Activated CD4-positive, alpha-beta T cell treated with anti-CD3 and anti-CD28 coated beads, Interleukin-2, amount 10 ng/mL, durations not matched to agents 7 days and 5 days (primary cell): ENCODE measurements around the gene IMPACT. TPM values are rescaled to one million over a fixed set of nuclear protein-coding genes. Genes with fewer than 3 reads are reported as not detected.

Source experiments
- CTCF ChIA-PET: fragments of 350-600 bp; sonication (Branson Sonifier 250); formaldehyde crosslinking; loops from one replicate; lab custom pipeline; 2021; ENCODE audit warnings: antibody characterized with exemption; lab: Charles Lee
- POLR2A ChIA-PET: fragments of 350-600 bp; sonication (Branson Sonifier 250); formaldehyde crosslinking; loops from one replicate; lab custom pipeline; 2021; ENCODE audit warnings: antibody characterized with exemption; lab: Charles Lee
- DNase-seq: peaks from one replicate; pipeline ENCODE4 v3.0.0-alpha.2; 2020
- H3K27ac Mint-ChIP-seq: one replicate; pipeline ENCODE4 v1.8.0; 2021; ENCODE audit warnings: mild to moderate bottlenecking, moderate library complexity, mixed read lengths
- H3K27me3 Mint-ChIP-seq: one replicate; pipeline ENCODE4 v1.8.0; 2021; ENCODE audit warnings: mixed read lengths
- H3K36me3 Mint-ChIP-seq: one replicate; pipeline ENCODE4 v1.8.0; 2021; ENCODE audit warnings: low read depth, mixed read lengths
- H3K4me1 Mint-ChIP-seq: one replicate; pipeline ENCODE4 v1.8.0; 2021; ENCODE audit warnings: mixed read lengths
- H3K4me3 Mint-ChIP-seq: one replicate; pipeline ENCODE4 v1.8.0; 2021; ENCODE audit warnings: mild to moderate bottlenecking, moderate library complexity, mixed read lengths
- H3K9me3 Mint-ChIP-seq: one replicate; pipeline ENCODE4 v1.8.0; 2021; ENCODE audit warnings: mixed read lengths
- total RNA-seq, 2 experiments: library from RNA; stranded (reverse); gene quantifications; one replicate each; pipeline ENCODE4 v1.2.3, GENCODE V29; 2021

IMPACT gene
- total RNA-seq, 2 experiments from 2014 or later: 9.3 TPM

- DNase-seq: no peak
- Mint-ChIP-seq H3K4me3 (no peak overlapping the region), H3K9me3 (peaks cover 18% of the 10 kb centered on the region), H3K27ac (no peak overlapping the region), H3K36me3 (peaks cover 28% of the 10 kb centered on the region), H3K27me3 (peaks cover 6% of the 10 kb centered on the region), H3K4me1 (peaks cover 21% of the 10 kb centered on the region)
- CTCF ChIA-PET: no interaction called here
- POLR2A ChIA-PET: no interaction called here
Measured at GRCh38 chr18:24429188-24429587, 2.7 kb downstream of the IMPACT start.

DNA sequence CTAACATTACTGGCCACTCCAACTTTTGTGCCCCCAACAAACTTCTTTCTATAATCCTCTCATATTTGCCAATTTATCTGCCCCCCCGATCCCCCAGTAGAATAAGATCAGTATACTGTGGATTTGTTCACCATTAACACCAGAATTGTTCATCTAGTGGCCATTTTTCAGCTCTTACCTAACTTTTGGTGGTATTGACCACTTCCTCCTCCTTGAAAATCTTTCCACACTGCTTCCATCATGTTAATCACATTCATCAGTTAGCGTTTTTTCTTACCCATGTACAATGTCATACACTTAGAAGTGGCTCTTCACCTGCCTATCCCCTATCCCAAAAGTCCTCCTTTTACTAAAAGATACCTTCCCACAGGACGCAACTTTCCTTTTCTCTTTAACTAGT lies 6.1 kb downstream of the IMPACT start:
- CTCF ChIA-PET: interaction anchor here (1.7 kb wide), 1 partner anchor 60 kb away, joined by 4 read pairs; no protein-coding TSS in a partner anchor
- POLR2A ChIA-PET: no interaction called here

GRCh38 chr18:24436939-24437338 lies 10.5 kb downstream of the IMPACT start:
- DNase-seq: no peak
- Mint-ChIP-seq H3K36me3 (peaks cover 10% of the 10 kb centered on the region), H3K4me3 (no peak overlapping the region), H3K27me3 (no peaks in the 10 kb centered on the region), H3K27ac (no peak overlapping the region), H3K4me1 (peaks cover 4% of the 10 kb centered on the region), H3K9me3 (no peaks in the 10 kb centered on the region)
- POLR2A ChIA-PET: no interaction called here
- CTCF ChIA-PET: no interaction called here

More for the DNA sequence above, 6.1 kb downstream of the IMPACT start:
- Mint-ChIP-seq H3K36me3 (peaks cover 11% of the 10 kb centered on the region), H3K27me3 (no peaks in the 10 kb centered on the region), H3K4me1 (peaks cover 12% of the 10 kb centered on the region), H3K4me3 (no peak overlapping the region), H3K27ac (no peak overlapping the region), H3K9me3 (peaks cover 4% of the 10 kb centered on the region)
- no peak for DNase-seq

- ChIA-PET POLR2A (no interaction called here), CTCF (interaction anchor here (0.9 kb wide), 1 partner anchor 19 kb away, joined by 3 read pairs; no protein-coding TSS in a partner anchor)
- H3K9me3 Mint-ChIP-seq: no peaks in the 10 kb centered on the region
- peaks cover 13% of the 10 kb centered on the region for H3K36me3 Mint-ChIP-seq
- no peaks in the 10 kb centered on the region for H3K27me3 Mint-ChIP-seq
- no peak overlapping the region for H3K4me3 Mint-ChIP-seq
- DNase-seq: no peak
- H3K4me1 Mint-ChIP-seq: peaks cover 6% of the 10 kb centered on the region
- no peak overlapping the region for H3K27ac Mint-ChIP-seq
Measured at GRCh38 chr18:24443870-24444269, 17.4 kb downstream of the IMPACT start.

GRCh38 chr18:24446453-24446852 lies 20.0 kb downstream of the IMPACT start:
- ChIA-PET CTCF (interaction anchor here (0.9 kb wide), 1 partner anchor 18 kb away, joined by 3 read pairs; no protein-coding TSS in a partner anchor), POLR2A (no interaction called here)
- peaks cover 20% of the 10 kb centered on the region for H3K36me3 Mint-ChIP-seq
- H3K4me1 Mint-ChIP-seq: peaks cover 6% of the 10 kb centered on the region
- H3K27ac Mint-ChIP-seq: no peak overlapping the region
- no peak overlapping the region for H3K4me3 Mint-ChIP-seq
- no peak for DNase-seq
- no peaks in the 10 kb centered on the region for H3K9me3 Mint-ChIP-seq
- H3K27me3 Mint-ChIP-seq: no peaks in the 10 kb centered on the region

GRCh38 chr18:24446953-24447538 lies 20.6 kb downstream of the IMPACT start:
- ChIA-PET POLR2A (interaction anchor here (0.6 kb wide), 1 partner anchor 32 kb away, joined by 6 read pairs; no protein-coding TSS in a partner anchor), CTCF (interaction anchor here (0.9 kb wide), 1 partner anchor 17 kb away, joined by 3 read pairs; no protein-coding TSS in a partner anchor)
- Mint-ChIP-seq H3K36me3 (peaks cover 16% of the 10 kb centered on the region), H3K27me3 (no peaks in the 10 kb centered on the region), H3K9me3 (no peaks in the 10 kb centered on the region), H3K27ac (no peak overlapping the region), H3K4me3 (no peak overlapping the region), H3K4me1 (peaks cover 6% of the 10 kb centered on the region)
- DNase-seq: no peak

DNA sequence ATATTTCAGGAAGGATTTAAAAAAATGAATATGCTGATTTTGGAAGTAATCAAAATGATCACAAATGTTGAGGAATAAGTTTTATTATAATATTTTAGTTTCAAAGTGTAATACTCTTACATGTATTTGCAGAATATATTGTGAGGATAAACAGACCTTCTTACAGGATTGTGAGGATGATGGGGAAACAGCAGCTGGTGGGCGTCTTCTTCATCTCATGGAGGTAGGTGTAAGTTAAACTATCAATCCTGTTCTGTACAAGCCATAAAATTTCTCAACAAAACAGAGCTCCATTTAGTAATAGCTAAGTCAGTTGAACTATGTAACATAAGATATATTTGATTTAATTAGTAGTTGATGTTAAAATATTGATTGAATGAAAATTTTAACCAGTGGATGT lies 21.5 kb downstream of the IMPACT start:
- ChIA-PET POLR2A (no interaction called here), CTCF (no interaction called here)
- H3K9me3 Mint-ChIP-seq: no peaks in the 10 kb centered on the region
- peaks cover 16% of the 10 kb centered on the region for H3K36me3 Mint-ChIP-seq
- H3K27me3 Mint-ChIP-seq: no peaks in the 10 kb centered on the region
- H3K4me1 Mint-ChIP-seq: peaks cover 6% of the 10 kb centered on the region
- no peak overlapping the region for H3K4me3 Mint-ChIP-seq
- DNase-seq: no peak
- H3K27ac Mint-ChIP-seq: no peak overlapping the region

GRCh38 chr18:24456549-24456948 lies 30.1 kb downstream of the IMPACT start:
- Mint-ChIP-seq H3K36me3 (peaks cover 3% of the 10 kb centered on the region), H3K27ac (no peak overlapping the region), H3K27me3 (no peaks in the 10 kb centered on the region), H3K4me3 (no peak overlapping the region), H3K4me1 (peaks cover 11% of the 10 kb centered on the region), H3K9me3 (peaks cover 2% of the 10 kb centered on the region)
- ChIA-PET CTCF (no interaction called here), POLR2A (no interaction called here)
- no peak for DNase-seq

- Mint-ChIP-seq H3K27ac (no peak overlapping the region), H3K4me1 (peaks cover 21% of the 10 kb centered on the region), H3K36me3 (peaks cover 3% of the 10 kb centered on the region), H3K9me3 (peaks cover 2% of the 10 kb centered on the region), H3K27me3 (no peaks in the 10 kb centered on the region), H3K4me3 (no peak overlapping the region)
- ChIA-PET CTCF (no interaction called here), POLR2A (no interaction called here)
- DNase-seq: no peak
Measured at GRCh38 chr18:24459772-24460171, 33.3 kb downstream of the IMPACT start.

GRCh38 chr18:24460388-24460787 lies 33.9 kb downstream of the IMPACT start, which contains the start of gene HRH4:
HRH4 (plus strand) TSS chr18:24460637; CDS start chr18:24460729, 92 bp downstream.
- Mint-ChIP-seq H3K27ac (no peak within 1 kb of the TSS), H3K4me3 (no peak within 1 kb of the TSS), H3K9me3 (peaks cover 2% of the 10 kb centered on the region), H3K36me3 (peaks cover 4% of the 10 kb centered on the region), H3K4me1 (peaks cover 21% of the 10 kb centered on the region), H3K27me3 (peaks cover 3% of the 10 kb centered on the region)
- ChIA-PET POLR2A (no interaction called here), CTCF (no interaction called here)
- DNase-seq: no peak

DNA sequence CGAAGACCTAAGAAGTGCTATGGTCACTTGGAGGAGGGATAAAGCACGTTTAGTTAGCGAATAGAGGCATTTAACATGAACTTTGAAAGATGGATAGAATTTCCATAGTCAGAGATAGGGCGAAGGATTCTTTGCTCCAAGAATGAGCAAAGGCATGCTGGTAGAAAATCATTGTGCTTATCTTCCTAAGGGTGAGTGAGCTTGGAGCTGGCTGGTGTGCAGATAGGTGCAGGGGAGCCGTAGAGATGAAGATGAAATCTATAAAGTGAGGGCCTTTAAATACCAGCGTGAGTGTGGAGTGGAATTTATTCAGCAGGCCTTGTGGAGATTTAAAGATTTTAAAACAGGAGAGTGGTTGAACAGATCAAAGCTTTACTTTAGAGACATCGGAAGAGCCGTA lies 35.5 kb downstream of the IMPACT start:
- DNase-seq: no peak
- Mint-ChIP-seq H3K4me3 (no peak overlapping the region), H3K4me1 (peaks cover 21% of the 10 kb centered on the region), H3K27me3 (peaks cover 3% of the 10 kb centered on the region), H3K9me3 (peaks cover 2% of the 10 kb centered on the region), H3K36me3 (peaks cover 2% of the 10 kb centered on the region), H3K27ac (no peak overlapping the region)
- ChIA-PET CTCF (no interaction called here), POLR2A (no interaction called here)

DNA sequence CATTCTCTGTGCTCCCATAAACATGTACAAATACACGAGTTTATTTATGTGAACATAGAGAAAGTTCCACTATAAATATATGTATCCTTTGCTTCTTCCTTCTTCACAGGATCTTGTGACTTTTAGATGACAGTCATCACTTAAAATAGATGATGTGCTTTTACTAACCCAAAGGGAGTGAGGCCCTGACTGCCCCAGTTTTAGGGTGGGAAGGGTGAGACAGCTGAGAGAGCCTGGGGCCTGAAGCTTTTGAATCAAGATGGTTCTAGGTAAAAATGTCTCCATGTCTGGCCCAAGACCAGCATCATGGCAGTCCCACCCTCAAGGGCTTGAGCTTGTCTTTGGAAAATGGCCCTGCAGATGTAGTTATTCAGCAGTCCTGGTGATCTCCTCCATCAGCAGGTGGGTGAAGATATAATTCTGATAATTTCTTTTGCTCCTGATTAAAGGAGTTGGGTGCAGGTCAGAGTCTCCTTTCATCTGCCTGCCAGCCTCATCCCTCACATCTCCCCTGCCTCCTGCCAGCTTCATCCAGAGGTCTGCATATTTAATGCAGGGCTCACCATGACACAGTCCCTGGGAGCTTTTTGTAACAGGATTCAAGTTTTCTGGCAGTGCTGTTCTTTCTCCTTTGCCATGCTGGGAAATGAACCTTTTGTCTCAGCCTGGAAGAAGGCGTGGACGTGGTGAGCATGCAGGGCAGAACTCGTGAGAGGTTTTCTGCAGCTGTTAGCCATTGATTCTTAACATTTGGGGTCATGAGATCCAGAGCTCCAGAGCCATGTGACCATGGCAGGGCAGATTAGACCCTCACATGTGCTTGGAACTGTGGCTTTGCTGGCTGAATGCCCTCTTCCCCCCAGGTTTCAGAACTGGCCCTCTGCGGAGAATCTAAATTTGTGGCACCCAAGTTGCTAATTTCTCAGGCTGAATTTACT lies 36.6 kb downstream of the IMPACT start:
- peaks cover 2% of the 10 kb centered on the region for H3K9me3 Mint-ChIP-seq
- H3K4me1 Mint-ChIP-seq: peaks cover 21% of the 10 kb centered on the region
- peaks cover 3% of the 10 kb centered on the region for H3K27me3 Mint-ChIP-seq
- peaks cover 2% of the 10 kb centered on the region for H3K36me3 Mint-ChIP-seq
- DNase-seq: no peak
- CTCF ChIA-PET: interaction anchor here (0.7 kb wide), 1 partner anchor 19 kb away, joined by 3 read pairs; no protein-coding TSS in a partner anchor
- no peak overlapping the region for H3K27ac Mint-ChIP-seq
- POLR2A ChIA-PET: no interaction called here
- no peak overlapping the region for H3K4me3 Mint-ChIP-seq

GRCh38 chr18:24465486-24465885 lies 39.0 kb downstream of the IMPACT start:
- Mint-ChIP-seq H3K36me3 (peaks cover 2% of the 10 kb centered on the region), H3K4me1 (peaks cover 14% of the 10 kb centered on the region), H3K4me3 (no peak overlapping the region), H3K27me3 (peaks cover 3% of the 10 kb centered on the region), H3K27ac (no peak overlapping the region), H3K9me3 (no peaks in the 10 kb centered on the region)
- POLR2A ChIA-PET: no interaction called here
- CTCF ChIA-PET: interaction anchor here (0.6 to 0.7 kb wide), 3 partner anchors 43 to 1439 kb away, joined by 3 read pairs; no protein-coding TSS in a partner anchor
- DNase-seq: no peak
